GM19023 (cell line): ENCODE results near the gene HMGCL.
"Not testable (repeated sequence)": the region's sequence is repeated elsewhere in the genome, so short reads cannot be mapped to it uniquely, and the experiment has no call there.

Source experiments
- ATAC-seq: cut with Tn5 transposase; IDR thresholded peaks from one replicate; pipeline ENCODE4 v1.9.1; 2021; ENCODE audit warnings: mild to moderate bottlenecking, moderate library complexity; ENCODE audit not compliant: unreplicated experiment

HMGCL gene

GRCh38 chr1:23799570-23800399 is 25.4 kb downstream of the HMGCL start:
- peak; percentile 23 for ATAC-seq

GRCh38 chr1:23799255-23799569 is 26.0 kb downstream of the HMGCL start:
- ATAC-seq: no peak

- ATAC-seq: no peak
Measured at GRCh38 chr1:23798662-23799142, 26.5 kb downstream of the HMGCL start.

GRCh38 chr1:23797478-23798448 is 27.5 kb downstream of the HMGCL start:
- no peak for ATAC-seq

GRCh38 chr1:23796466-23797271 is 28.6 kb downstream of the HMGCL start:
- no peak for ATAC-seq

- no peak for ATAC-seq
Measured at GRCh38 chr1:23795676-23796465, 29.4 kb downstream of the HMGCL start.

- not testable (repeated sequence) for ATAC-seq
Measured at GRCh38 chr1:23794732-23795182, 30.5 kb downstream of the HMGCL start.

- ATAC-seq: no peak
Measured at GRCh38 chr1:23793861-23794731, 31.1 kb downstream of the HMGCL start.

GRCh38 chr1:23793018-23793781 is 32.0 kb downstream of the HMGCL start:
- ATAC-seq: no peak

GRCh38 chr1:23792151-23792945 is 32.9 kb downstream of the HMGCL start:
- ATAC-seq: no peak

GRCh38 chr1:23791516-23792047 is 33.6 kb downstream of the HMGCL start:
- ATAC-seq: no peak

- ATAC-seq: peak; percentile 83
Measured at GRCh38 chr1:23790696-23791515, 34.3 kb downstream of the HMGCL start, which contains the start of gene LYPLA2. Gene LYPLA2 (plus strand): TSS chr1:23791145. CDS start chr1:23792683, 1,538 bp downstream.

GRCh38 chr1:23788695-23789094 is 36.5 kb downstream of the HMGCL start:
- ATAC-seq: no peak

- ATAC-seq: no peak
Measured at GRCh38 chr1:23787701-23788100, 37.5 kb downstream of the HMGCL start.

- no peak for ATAC-seq
Measured at GRCh38 chr1:23784846-23785245, 40.4 kb downstream of the HMGCL start.

GRCh38 chr1:23783141-23783540 is 42.1 kb downstream of the HMGCL start:
- not testable (repeated sequence) for ATAC-seq
